Trophoblast cell (in vitro differentiated cells and primary cell): Measurements from ENCODE around the gene RASSF5.

ENCODE experiments used
- DNase-seq, 2 donors: peaks; one replicate each; pipeline ENCODE4 v3.0.0-alpha.2; 2016
- H2AFZ ChIP-seq: 2 replicates; pipeline ENCODE4 v1.6.1; 2013; ENCODE audit warnings: low read length, moderate library complexity, mild to moderate bottlenecking; ENCODE audit not compliant: insufficient read depth, poor library complexity
- H2AK5ac ChIP-seq: 2 replicates; pipeline ENCODE4 v1.6.1; 2013; ENCODE audit warnings: mild to moderate bottlenecking, low read length
- H2BK120ac ChIP-seq: 2 replicates; pipeline ENCODE4 v1.6.1; 2013; ENCODE audit warnings: low read length, mild to moderate bottlenecking, moderate library complexity; ENCODE audit not compliant: insufficient read depth, poor library complexity
- H2BK12ac ChIP-seq: 2 replicates; pipeline ENCODE4 v1.6.1; 2013; ENCODE audit warnings: mild to moderate bottlenecking, low read length, moderate library complexity
- H2BK5ac ChIP-seq: 2 replicates; pipeline ENCODE4 v1.6.1; 2013; ENCODE audit warnings: low read length, low read depth, moderate library complexity, mild to moderate bottlenecking; ENCODE audit not compliant: poor library complexity
- H3K14ac ChIP-seq: 2 replicates; pipeline ENCODE4 v1.6.1; 2013; ENCODE audit warnings: mild to moderate bottlenecking, low read length
- H3K18ac ChIP-seq: 2 replicates; pipeline ENCODE4 v1.6.1; 2013; ENCODE audit warnings: mild to moderate bottlenecking, low read length
- H3K23ac ChIP-seq: 2 replicates; pipeline ENCODE4 v1.6.1; 2013; ENCODE audit warnings: low read length
- H3K27ac ChIP-seq: 2 replicates; pipeline ENCODE4 v1.5.1; 2013; ENCODE audit warnings: low read depth, mild to moderate bottlenecking, inconsistent platforms, low read length, moderate library complexity
- H3K27me3 ChIP-seq: 2 replicates; pipeline ENCODE4 v1.6.1; 2013; ENCODE audit warnings: inconsistent platforms, mild to moderate bottlenecking, low read length, moderate library complexity; ENCODE audit not compliant: insufficient read depth
- H3K36me3 ChIP-seq, 2 experiments: 1 replicate in 1 of 2; 2 replicates in 1 of 2; pipeline ENCODE4 v1.6.1; 2013; ENCODE audit warnings: low read length in 2 of 2, mild to moderate bottlenecking in 2 of 2, moderate library complexity in 1 of 2; ENCODE audit not compliant: insufficient read depth in 2 of 2, control insufficient read depth in 1 of 2
- H3K4ac ChIP-seq: 2 replicates; pipeline ENCODE4 v1.6.1; 2013; ENCODE audit warnings: low read depth, mild to moderate bottlenecking, low read length, moderate library complexity
- H3K4me1 ChIP-seq, 2 experiments: 1 replicate in 1 of 2; 2 replicates in 1 of 2; pipeline ENCODE4 v1.6.1; 2013; ENCODE audit warnings: low read length in 2 of 2, mild to moderate bottlenecking in 2 of 2, moderate library complexity in 1 of 2; ENCODE audit not compliant: insufficient read depth in 2 of 2, control insufficient read depth in 1 of 2
- H3K4me2 ChIP-seq: 2 replicates; pipeline ENCODE4 v1.6.1; 2013; ENCODE audit warnings: inconsistent platforms, mild to moderate bottlenecking, low read length, moderate library complexity
- H3K4me3 ChIP-seq: 2 replicates; pipeline ENCODE4 v1.5.1; 2013; ENCODE audit warnings: mild to moderate bottlenecking, low read depth, low read length, inconsistent platforms
- H3K79me1 ChIP-seq: one replicate; pipeline ENCODE4 v1.6.1; 2013; ENCODE audit warnings: low read length
- H3K79me2 ChIP-seq: 2 replicates; pipeline ENCODE4 v1.6.1; 2013; ENCODE audit warnings: low read length, mild to moderate bottlenecking; ENCODE audit not compliant: control insufficient read depth, insufficient read depth, poor library complexity
- H3K9ac ChIP-seq: 2 replicates; pipeline ENCODE4 v1.6.1; 2013; ENCODE audit warnings: mild to moderate bottlenecking, low read length
- H3K9me3 ChIP-seq: 2 replicates; pipeline ENCODE4 v1.6.1; 2013; ENCODE audit warnings: low read depth, mild to moderate bottlenecking, control low read depth, inconsistent platforms, low read length; ENCODE audit not compliant: insufficient read depth
- H4K12ac ChIP-seq: 2 replicates; pipeline ENCODE4 v1.6.1; 2013; ENCODE audit warnings: low read depth, mild to moderate bottlenecking, low read length, moderate library complexity
- H4K8ac ChIP-seq: 2 replicates; pipeline ENCODE4 v1.6.1; 2013; ENCODE audit warnings: low read depth, mild to moderate bottlenecking, low read length, moderate library complexity
- H4K91ac ChIP-seq: one replicate; pipeline ENCODE4 v1.6.1; 2013; ENCODE audit warnings: low read depth, mild to moderate bottlenecking, low read length, moderate library complexity
- WGBS: extraction: QIAGEN DNeasy Blood & Tissue Kit; methylation state at CpG from one replicate; pipeline ENCODE4 v1.1.7; 2013; ENCODE audit warnings: missing lambda C conversion rate; ENCODE audit not compliant: insufficient read length, insufficient coverage; ENCODE audit errors: extremely low coverage; 5-methylcytosine and 5-hydroxymethylcytosine counted together

The RASSF5 gene

GRCh38 chr1:206558794-206559671 lies 51.7 kb downstream of the RASSF5 start:
- WGBS, result no CpG with 5 or more reads among the region's 6 CpGs

DNA sequence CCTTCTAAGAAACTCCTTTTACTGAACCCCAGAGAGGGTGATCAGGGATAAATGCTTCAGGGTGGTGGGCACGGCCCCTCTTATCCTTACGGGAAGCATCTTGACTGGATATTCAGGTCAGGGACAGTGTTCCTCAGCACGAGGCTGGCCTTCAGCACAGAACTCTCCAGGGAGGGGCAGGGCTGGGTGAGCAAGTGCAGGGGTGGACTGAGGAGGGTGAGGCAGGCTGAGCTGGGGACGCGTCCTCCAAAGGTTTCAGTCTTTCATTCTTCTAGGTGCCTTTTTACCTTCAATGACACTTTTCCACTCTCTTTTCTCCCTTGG lies 52.3 kb downstream of the RASSF5 start:
- no CpG with 5 or more reads among the region's 5 CpGs for WGBS
- H2BK12ac ChIP-seq, result no peak overlapping the region
- no peak overlapping the region for H2BK5ac ChIP-seq
- H3K23ac ChIP-seq, result no peak overlapping the region
- H3K18ac ChIP-seq, result no peak overlapping the region
- no peak overlapping the region for H4K91ac ChIP-seq
- H2AFZ ChIP-seq, result no peak overlapping the region
- no peak overlapping the region for H3K4me2 ChIP-seq
- no peak overlapping the region for H3K4me3 ChIP-seq
- no peak overlapping the region for H2AK5ac ChIP-seq
- no peak overlapping the region for H4K12ac ChIP-seq
- no peak overlapping the region for H3K4ac ChIP-seq
- no peak overlapping the region for H4K8ac ChIP-seq
- peaks cover 20% of the 10 kb centered on the region for H3K27me3 ChIP-seq
- no peaks in the 10 kb centered on the region for H3K9me3 ChIP-seq
- H3K9ac ChIP-seq, result no peak overlapping the region
- H3K4me1 ChIP-seq, result peaks cover 3 to 9% of the 10 kb centered on the region in 2 experiments
- no peaks in the 10 kb centered on the region for H3K79me2 ChIP-seq
- H3K14ac ChIP-seq, result no peak overlapping the region
- DNase-seq, result no peak
- H3K79me1 ChIP-seq, result no peaks in the 10 kb centered on the region
- no peak overlapping the region for H2BK120ac ChIP-seq
- H3K36me3 ChIP-seq, result no peaks in the 10 kb centered on the region
- no peak overlapping the region for H3K27ac ChIP-seq

More at GRCh38 chr1:206558794-206559671, 51.7 kb downstream of the RASSF5 start:
- Histone ChIP-seq H2BK120ac (no peak overlapping the region), H2AFZ (no peak overlapping the region), H3K9ac (no peak overlapping the region), H2BK5ac (no peak overlapping the region), H3K4me2 (no peak overlapping the region), H3K9me3 (no peaks in the 10 kb centered on the region), H3K79me1 (no peaks in the 10 kb centered on the region), H4K12ac (no peak overlapping the region), H2BK12ac (no peak overlapping the region), H3K79me2 (no peaks in the 10 kb centered on the region), H3K36me3 (no peaks in the 10 kb centered on the region), H3K27me3 (peaks cover 20% of the 10 kb centered on the region), H3K14ac (no peak overlapping the region), H3K27ac (no peak overlapping the region), H3K18ac (no peak overlapping the region), H3K4me1 (peaks cover 3 to 9% of the 10 kb centered on the region in 2 experiments), H3K4ac (no peak overlapping the region), H4K8ac (no peak overlapping the region), H3K4me3 (no peak overlapping the region), H4K91ac (no peak overlapping the region), H2AK5ac (no peak overlapping the region), H3K23ac (no peak overlapping the region)
- no peak for DNase-seq

GRCh38 chr1:206560007-206560716 lies 52.8 kb downstream of the RASSF5 start:
- Histone ChIP-seq H3K79me1 (no peaks in the 10 kb centered on the region), H3K79me2 (no peaks in the 10 kb centered on the region), H2AFZ (no peak overlapping the region), H2BK12ac (no peak overlapping the region), H3K9me3 (no peaks in the 10 kb centered on the region), H3K27ac (no peak overlapping the region), H3K27me3 (peaks cover 20% of the 10 kb centered on the region), H2BK120ac (no peak overlapping the region), H4K91ac (no peak overlapping the region), H2BK5ac (no peak overlapping the region), H3K4me3 (no peak overlapping the region), H3K4ac (no peak overlapping the region), H3K18ac (no peak overlapping the region), H3K14ac (no peak overlapping the region), H3K4me2 (no peak overlapping the region), H2AK5ac (no peak overlapping the region), H3K36me3 (no peaks in the 10 kb centered on the region), H4K8ac (no peak overlapping the region), H3K4me1 (peaks cover 3 to 9% of the 10 kb centered on the region in 2 experiments), H3K23ac (no peak overlapping the region), H3K9ac (no peak overlapping the region), H4K12ac (no peak overlapping the region)
- no peak for DNase-seq
- WGBS, result no CpG with 5 or more reads among the region's 10 CpGs

DNA sequence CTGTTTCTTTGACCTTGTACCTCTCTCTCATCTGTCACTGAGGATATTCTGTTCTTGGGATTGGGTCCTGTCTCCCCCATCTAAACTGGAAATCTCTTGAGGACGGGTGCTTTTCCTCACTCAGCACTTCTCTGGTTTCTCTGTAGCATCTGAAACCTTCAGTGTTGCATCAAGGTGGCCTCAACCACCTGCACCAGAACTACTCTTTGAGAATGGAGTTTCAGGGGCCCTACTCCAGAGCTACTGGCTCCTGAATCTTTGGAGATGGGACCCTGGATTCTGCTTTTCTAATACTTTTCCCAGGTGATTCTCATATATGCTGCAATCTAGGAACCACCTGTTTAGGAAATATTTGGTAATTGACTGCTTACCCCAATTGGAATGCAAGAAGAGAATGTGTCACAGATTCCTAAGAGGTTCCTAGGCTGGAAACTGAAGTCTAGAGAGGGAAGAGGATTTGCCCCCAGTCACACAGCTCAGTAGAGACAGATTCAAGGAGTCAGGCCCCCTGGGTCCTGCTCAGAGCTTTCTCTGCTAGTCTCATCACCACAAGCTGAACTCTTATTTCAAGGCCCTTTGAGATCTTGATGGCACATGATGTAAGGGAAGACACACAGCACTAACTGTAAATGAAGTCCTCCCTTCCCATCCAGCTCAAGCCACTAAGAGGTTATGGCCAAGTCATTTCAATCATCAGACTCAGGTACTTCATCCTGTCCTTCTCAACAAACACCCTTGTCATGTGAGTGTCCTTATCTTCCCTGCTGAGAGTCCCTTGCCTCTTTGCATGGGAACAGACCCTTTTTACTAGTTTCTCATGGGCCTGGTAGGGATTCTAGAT lies 56.3 kb downstream of the RASSF5 start:
- H3K4me1 ChIP-seq, result peaks cover 0 to 2% of the 10 kb centered on the region in 2 experiments
- no peaks in the 10 kb centered on the region for H3K36me3 ChIP-seq
- H3K18ac ChIP-seq, result no peak overlapping the region
- H3K4me3 ChIP-seq, result no peak overlapping the region
- no peaks in the 10 kb centered on the region for H3K79me2 ChIP-seq
- no peak overlapping the region for H2BK120ac ChIP-seq
- H2AK5ac ChIP-seq, result no peak overlapping the region
- no CpG with 5 or more reads among the region's 1 CpG for WGBS
- no peak overlapping the region for H3K14ac ChIP-seq
- H3K4me2 ChIP-seq, result no peak overlapping the region
- H2BK5ac ChIP-seq, result no peak overlapping the region
- H2BK12ac ChIP-seq, result no peak overlapping the region
- peak; percentile 10 to 75 for DNase-seq
- H4K91ac ChIP-seq, result no peak overlapping the region
- no peak overlapping the region for H3K23ac ChIP-seq
- H4K8ac ChIP-seq, result no peak overlapping the region
- H3K9ac ChIP-seq, result no peak overlapping the region
- H3K27me3 ChIP-seq, result no peaks in the 10 kb centered on the region
- no peak overlapping the region for H4K12ac ChIP-seq
- H3K27ac ChIP-seq, result no peak overlapping the region
- H3K4ac ChIP-seq, result no peak overlapping the region
- no peaks in the 10 kb centered on the region for H3K79me1 ChIP-seq
- H3K9me3 ChIP-seq, result no peaks in the 10 kb centered on the region
- no peak overlapping the region for H2AFZ ChIP-seq
